ENCODE results near the gene CNTFR. TPM values are rescaled to one million over a fixed set of nuclear protein-coding genes. Genes with fewer than 3 reads are reported as not detected.

CNTFR gene
- total and polyA plus RNA-seq, 2 experiments from 2014 or later: 0.73 to 1.9 TPM

DNA sequence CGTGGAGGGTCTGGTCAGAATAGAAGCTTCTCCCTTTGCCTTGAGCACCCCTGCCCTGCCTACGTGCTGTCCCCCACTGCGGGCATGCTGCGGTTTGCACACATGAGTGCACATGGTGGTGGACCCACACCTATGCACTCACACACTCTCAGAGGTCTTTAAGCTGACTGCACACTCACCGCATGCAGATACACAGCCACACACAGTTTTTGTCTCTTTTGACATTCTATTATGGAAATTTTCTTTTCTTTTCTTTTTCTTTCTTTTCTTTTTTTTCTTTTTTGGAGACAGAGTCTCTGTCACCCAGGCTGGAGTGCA is 39.9 kb upstream of the CNTFR start:
- no peaks in the 10 kb centered on the region for H3K9me2 ChIP-seq (ENCODE audit: insufficient read depth)
- no peaks in the 10 kb centered on the region for H3K36me3 ChIP-seq (ENCODE audit: insufficient read depth)
- Mint-ChIP-seq H3K27me3 (ENCODE audit: insufficient read depth, low read depth, poor library complexity) (peaks cover 70% of the 10 kb centered on the region), H3K27ac (no peak overlapping the region), H3K4me1 (peaks cover 25% of the 10 kb centered on the region), H3K9me3 (peaks cover 4% of the 10 kb centered on the region; the same call in 1 of the 3 replicates), H3K36me3 (ENCODE audit: low read depth) (peaks cover 9% of the 10 kb centered on the region; the same call in 2 of the 3 replicates), H3K4me3 (peak overlapping the region; percentile 73)
- H3F3A ChIP-seq (replicated peaks; ENCODE audit: low read depth): 0 out of 2 replicates have a peak, but pooled peaks cover 3% of the 10 kb centered on the region
- TF ChIP-seq CREB1 (CRISPR knock-in tag; IDR thresholded peaks at IDR 0.05; ENCODE audit: low read depth) (no peak), ZNF114 (CRISPR knock-in tag; IDR thresholded peaks at IDR 0.05) (no peak), JUNB (IDR thresholded peaks at IDR 0.05; ENCODE audit: unreplicated experiment) (no peak), POLR2AphosphoS5 (IDR thresholded peaks at IDR 0.05; ENCODE audit: low read depth) (no peak), ZNF331 (CRISPR knock-in tag; IDR thresholded peaks at IDR 0.05; ENCODE audit: low read depth) (no peak), ETS1 (IDR thresholded peaks at IDR 0.05) (no peak), EZH2phosphoT487 (IDR thresholded peaks at IDR 0.05; ENCODE audit: unreplicated experiment) (no peak), STAT1 (IDR thresholded peaks at IDR 0.05; ENCODE audit: unreplicated experiment) (no peak), EZH2 (IDR thresholded peaks at IDR 0.05; ENCODE audit: low read depth, unreplicated experiment) (no peak), CTCF (conservative IDR thresholded peaks at IDR 0.05; ENCODE audit: low read depth in 2 of 2) (no peak), NANOG (IDR thresholded peaks at IDR 0.05; ENCODE audit: borderline replicate concordance) (no peak)
- TF ChIP-seq, protein P1, sequence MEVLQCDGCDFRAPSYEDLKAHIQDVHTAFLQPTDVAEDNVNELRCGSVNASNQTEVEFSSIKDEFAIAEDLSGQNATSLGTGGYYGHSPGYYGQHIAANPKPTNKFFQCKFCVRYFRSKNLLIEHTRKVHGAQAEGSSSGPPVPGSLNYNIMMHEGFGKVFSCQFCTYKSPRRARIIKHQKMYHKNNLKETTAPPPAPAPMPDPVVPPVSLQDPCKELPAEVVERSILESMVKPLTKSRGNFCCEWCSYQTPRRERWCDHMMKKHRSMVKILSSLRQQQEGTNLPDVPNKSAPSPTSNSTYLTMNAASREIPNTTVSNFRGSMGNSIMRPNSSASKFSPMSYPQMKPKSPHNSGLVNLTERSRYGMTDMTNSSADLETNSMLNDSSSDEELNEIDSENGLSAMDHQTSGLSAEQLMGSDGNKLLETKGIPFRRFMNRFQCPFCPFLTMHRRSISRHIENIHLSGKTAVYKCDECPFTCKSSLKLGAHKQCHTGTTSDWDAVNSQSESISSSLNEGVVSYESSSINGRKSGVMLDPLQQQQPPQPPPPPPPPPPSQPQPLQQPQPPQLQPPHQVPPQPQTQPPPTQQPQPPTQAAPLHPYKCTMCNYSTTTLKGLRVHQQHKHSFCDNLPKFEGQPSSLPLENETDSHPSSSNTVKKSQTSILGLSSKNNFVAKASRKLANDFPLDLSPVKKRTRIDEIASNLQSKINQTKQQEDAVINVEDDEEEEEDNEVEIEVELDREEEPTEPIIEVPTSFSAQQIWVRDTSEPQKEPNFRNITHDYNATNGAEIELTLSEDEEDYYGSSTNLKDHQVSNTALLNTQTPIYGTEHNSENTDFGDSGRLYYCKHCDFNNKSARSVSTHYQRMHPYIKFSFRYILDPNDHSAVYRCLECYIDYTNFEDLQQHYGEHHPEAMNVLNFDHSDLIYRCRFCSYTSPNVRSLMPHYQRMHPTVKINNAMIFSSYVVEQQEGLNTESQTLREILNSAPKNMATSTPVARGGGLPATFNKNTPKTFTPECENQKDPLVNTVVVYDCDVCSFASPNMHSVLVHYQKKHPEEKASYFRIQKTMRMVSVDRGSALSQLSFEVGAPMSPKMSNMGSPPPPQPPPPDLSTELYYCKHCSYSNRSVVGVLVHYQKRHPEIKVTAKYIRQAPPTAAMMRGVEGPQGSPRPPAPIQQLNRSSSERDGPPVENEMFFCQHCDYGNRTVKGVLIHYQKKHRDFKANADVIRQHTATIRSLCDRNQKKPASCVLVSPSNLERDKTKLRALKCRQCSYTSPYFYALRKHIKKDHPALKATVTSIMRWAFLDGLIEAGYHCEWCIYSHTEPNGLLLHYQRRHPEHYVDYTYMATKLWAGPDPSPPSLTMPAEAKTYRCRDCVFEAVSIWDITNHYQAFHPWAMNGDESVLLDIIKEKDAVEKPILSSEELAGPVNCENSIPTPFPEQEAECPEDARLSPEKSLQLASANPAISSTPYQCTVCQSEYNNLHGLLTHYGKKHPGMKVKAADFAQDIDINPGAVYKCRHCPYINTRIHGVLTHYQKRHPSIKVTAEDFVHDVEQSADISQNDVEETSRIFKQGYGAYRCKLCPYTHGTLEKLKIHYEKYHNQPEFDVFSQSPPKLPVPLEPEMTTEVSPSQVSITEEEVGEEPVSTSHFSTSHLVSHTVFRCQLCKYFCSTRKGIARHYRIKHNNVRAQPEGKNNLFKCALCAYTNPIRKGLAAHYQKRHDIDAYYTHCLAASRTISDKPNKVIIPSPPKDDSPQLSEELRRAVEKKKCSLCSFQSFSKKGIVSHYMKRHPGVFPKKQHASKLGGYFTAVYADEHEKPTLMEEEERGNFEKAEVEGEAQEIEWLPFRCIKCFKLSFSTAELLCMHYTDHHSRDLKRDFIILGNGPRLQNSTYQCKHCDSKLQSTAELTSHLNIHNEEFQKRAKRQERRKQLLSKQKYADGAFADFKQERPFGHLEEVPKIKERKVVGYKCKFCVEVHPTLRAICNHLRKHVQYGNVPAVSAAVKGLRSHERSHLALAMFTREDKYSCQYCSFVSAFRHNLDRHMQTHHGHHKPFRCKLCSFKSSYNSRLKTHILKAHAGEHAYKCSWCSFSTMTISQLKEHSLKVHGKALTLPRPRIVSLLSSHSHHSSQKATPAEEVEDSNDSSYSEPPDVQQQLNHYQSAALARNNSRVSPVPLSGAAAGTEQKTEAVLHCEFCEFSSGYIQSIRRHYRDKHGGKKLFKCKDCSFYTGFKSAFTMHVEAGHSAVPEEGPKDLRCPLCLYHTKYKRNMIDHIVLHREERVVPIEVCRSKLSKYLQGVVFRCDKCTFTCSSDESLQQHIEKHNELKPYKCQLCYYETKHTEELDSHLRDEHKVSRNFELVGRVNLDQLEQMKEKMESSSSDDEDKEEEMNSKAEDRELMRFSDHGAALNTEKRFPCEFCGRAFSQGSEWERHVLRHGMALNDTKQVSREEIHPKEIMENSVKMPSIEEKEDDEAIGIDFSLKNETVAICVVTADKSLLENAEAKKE (CRISPR knock-in tag; IDR thresholded peaks at IDR 0.05): no peak
- TF ChIP-seq, protein P2, sequence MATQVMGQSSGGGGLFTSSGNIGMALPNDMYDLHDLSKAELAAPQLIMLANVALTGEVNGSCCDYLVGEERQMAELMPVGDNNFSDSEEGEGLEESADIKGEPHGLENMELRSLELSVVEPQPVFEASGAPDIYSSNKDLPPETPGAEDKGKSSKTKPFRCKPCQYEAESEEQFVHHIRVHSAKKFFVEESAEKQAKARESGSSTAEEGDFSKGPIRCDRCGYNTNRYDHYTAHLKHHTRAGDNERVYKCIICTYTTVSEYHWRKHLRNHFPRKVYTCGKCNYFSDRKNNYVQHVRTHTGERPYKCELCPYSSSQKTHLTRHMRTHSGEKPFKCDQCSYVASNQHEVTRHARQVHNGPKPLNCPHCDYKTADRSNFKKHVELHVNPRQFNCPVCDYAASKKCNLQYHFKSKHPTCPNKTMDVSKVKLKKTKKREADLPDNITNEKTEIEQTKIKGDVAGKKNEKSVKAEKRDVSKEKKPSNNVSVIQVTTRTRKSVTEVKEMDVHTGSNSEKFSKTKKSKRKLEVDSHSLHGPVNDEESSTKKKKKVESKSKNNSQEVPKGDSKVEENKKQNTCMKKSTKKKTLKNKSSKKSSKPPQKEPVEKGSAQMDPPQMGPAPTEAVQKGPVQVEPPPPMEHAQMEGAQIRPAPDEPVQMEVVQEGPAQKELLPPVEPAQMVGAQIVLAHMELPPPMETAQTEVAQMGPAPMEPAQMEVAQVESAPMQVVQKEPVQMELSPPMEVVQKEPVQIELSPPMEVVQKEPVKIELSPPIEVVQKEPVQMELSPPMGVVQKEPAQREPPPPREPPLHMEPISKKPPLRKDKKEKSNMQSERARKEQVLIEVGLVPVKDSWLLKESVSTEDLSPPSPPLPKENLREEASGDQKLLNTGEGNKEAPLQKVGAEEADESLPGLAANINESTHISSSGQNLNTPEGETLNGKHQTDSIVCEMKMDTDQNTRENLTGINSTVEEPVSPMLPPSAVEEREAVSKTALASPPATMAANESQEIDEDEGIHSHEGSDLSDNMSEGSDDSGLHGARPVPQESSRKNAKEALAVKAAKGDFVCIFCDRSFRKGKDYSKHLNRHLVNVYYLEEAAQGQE (IDR thresholded peaks at IDR 0.05; ENCODE audit: unreplicated experiment): no peak
- no peaks in the 10 kb centered on the region; the same call in none of the 2 replicates for H4K20me1 ChIP-seq (replicated peaks; ENCODE audit: insufficient read depth)
- H2AFZ ChIP-seq: no peak overlapping the region
- H3K79me2 ChIP-seq (replicated peaks; ENCODE audit: insufficient read depth): no peaks in the 10 kb centered on the region
- H3K27ac ChIP-seq (ENCODE audit: low read depth): no peak overlapping the region
- no peak; the same call in 2 of the 3 replicates for ATAC-seq
- peak overlapping the region; percentile 81 for H3K4me2 ChIP-seq
- H3K27me3 ChIP-seq (ENCODE audit: insufficient read depth): peaks cover 86% of the 10 kb centered on the region
- no peak for DNase-seq (ENCODE audit: low spot score)
- peak overlapping the region; percentile 54 for H3K4me3 ChIP-seq
- peaks cover 9% of the 10 kb centered on the region; the same call in 1 of the 2 replicates for H3K4me1 ChIP-seq (ENCODE audit: insufficient read depth)

Data from GM23338 (cell line).